HG02763 (cell line): ENCODE measurements around the gene ZSCAN10.

Experiments used
- ATAC-seq: cut with Tn5 transposase; IDR thresholded peaks from one replicate; pipeline ENCODE4 v1.9.1; 2021; ENCODE audit warnings: mild to moderate bottlenecking, moderate library complexity; ENCODE audit not compliant: unreplicated experiment

ZSCAN10 gene

GRCh38 chr16:3134338-3135125, 35.4 kb upstream of the ZSCAN10 start, which contains the start of gene ZNF213:
Gene ZNF213, plus strand, starts transcription at chr16:3135029. Its CDS starts 2,252 bp downstream, at chr16:3137281.
- peak; percentile 94 for ATAC-seq

- ATAC-seq: no peak
These were observed 34.8 kb upstream of the ZSCAN10 start for GRCh38 chr16:3133844-3134243.

GRCh38 chr16:3131755-3132377, 32.8 kb upstream of the ZSCAN10 start:
- no peak for ATAC-seq

- ATAC-seq: peak; percentile 45
These were observed 30.3 kb upstream of the ZSCAN10 start for GRCh38 chr16:3129137-3130131.

GRCh38 chr16:3127745-3128144, 28.7 kb upstream of the ZSCAN10 start:
- no peak for ATAC-seq

- peak; percentile 87 for ATAC-seq
These were observed 25.1 kb upstream of the ZSCAN10 start for GRCh38 chr16:3123986-3124886.

- no peak for ATAC-seq
These were observed 24.0 kb upstream of the ZSCAN10 start for GRCh38 chr16:3122926-3123570.

- ATAC-seq: no peak
These were observed 22.9 kb upstream of the ZSCAN10 start for GRCh38 chr16:3121851-3122467.

- ATAC-seq: no peak
These were observed 21.3 kb upstream of the ZSCAN10 start for GRCh38 chr16:3120435-3120834.

GRCh38 chr16:3119701-3120408, 20.8 kb upstream of the ZSCAN10 start:
- ATAC-seq: no peak

GRCh38 chr16:3119286-3119685, 20.2 kb upstream of the ZSCAN10 start:
- ATAC-seq: no peak

GRCh38 chr16:3118846-3119245, 19.8 kb upstream of the ZSCAN10 start:
- no peak for ATAC-seq

GRCh38 chr16:3118204-3118790, 19.2 kb upstream of the ZSCAN10 start:
- no peak for ATAC-seq

- ATAC-seq: no peak
These were observed 16.5 kb upstream of the ZSCAN10 start for GRCh38 chr16:3115561-3115960.

GRCh38 chr16:3115003-3115402, 15.9 kb upstream of the ZSCAN10 start:
- no peak for ATAC-seq

- no peak for ATAC-seq
These were observed 14.8 kb upstream of the ZSCAN10 start for GRCh38 chr16:3113765-3114479.

GRCh38 chr16:3112881-3113574, 13.9 kb upstream of the ZSCAN10 start:
- no peak for ATAC-seq
